Pulmonary artery endothelial cell (primary cell): ENCODE measurements around the gene SPC24. TPM values are rescaled to one million over a fixed set of nuclear protein-coding genes. Genes with fewer than 3 reads are reported as not detected.
"Not testable (repeated sequence)": the region's sequence is repeated elsewhere in the genome, so short reads cannot be mapped to it uniquely, and the experiment has no call there.

Source experiments
- DNase-seq: peaks from one replicate; pipeline ENCODE4 v3.0.0-alpha.2; 2011; ENCODE audit warnings: low read depth, low spot score
- total RNA-seq: library from RNA; depleted of rRNA; stranded (reverse); fragments of >200 nt; gene quantifications from 2 replicates; pipeline ENCODE4 v1.2.3, GENCODE V29; 2014

The SPC24 gene
- total RNA-seq, 1 donor from 2014 or later, result 108 TPM

DNA sequence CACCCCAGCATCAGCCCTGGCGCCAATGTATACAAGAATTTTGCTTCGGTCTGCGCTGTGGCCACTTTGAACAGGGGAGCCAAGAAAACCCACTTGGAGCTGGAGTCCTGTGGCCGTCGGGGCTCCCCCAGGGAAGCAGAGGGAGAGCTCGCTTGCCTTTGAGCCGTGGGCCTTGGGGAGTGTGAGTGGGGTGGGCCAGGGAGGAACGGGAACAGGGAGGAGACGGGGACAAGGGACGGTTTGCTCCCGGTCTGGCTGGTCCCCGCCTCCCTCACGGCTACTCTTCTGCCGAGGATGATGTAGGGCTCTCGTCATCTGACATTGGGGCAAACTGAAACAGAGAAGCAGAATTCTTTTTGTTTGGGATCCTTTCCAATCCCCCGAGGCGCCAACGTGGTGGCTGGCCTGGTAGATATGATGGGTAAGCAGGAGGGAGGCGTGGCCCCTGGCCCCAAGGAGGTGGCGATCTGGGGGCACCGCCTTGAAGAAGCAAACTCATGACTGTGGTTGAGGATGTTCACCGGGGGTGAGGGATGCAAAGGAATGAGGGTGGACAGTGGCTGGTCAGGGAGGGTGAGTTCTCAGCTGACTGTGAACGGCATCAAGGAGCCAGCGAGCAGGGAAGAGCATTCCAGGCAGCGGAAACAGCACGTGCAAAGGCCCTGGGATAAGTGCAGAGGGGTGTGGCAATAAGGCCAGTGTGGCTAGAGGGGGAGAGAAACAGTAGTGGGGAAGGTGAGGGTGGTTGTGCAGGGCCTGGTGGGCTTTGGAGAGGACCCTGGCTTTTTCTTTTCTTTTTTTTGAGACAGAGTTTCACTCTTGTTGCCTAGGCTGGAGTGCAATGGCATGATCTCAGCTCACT lies 10.9 kb upstream of the SPC24 start:
- no peak for DNase-seq

DNA sequence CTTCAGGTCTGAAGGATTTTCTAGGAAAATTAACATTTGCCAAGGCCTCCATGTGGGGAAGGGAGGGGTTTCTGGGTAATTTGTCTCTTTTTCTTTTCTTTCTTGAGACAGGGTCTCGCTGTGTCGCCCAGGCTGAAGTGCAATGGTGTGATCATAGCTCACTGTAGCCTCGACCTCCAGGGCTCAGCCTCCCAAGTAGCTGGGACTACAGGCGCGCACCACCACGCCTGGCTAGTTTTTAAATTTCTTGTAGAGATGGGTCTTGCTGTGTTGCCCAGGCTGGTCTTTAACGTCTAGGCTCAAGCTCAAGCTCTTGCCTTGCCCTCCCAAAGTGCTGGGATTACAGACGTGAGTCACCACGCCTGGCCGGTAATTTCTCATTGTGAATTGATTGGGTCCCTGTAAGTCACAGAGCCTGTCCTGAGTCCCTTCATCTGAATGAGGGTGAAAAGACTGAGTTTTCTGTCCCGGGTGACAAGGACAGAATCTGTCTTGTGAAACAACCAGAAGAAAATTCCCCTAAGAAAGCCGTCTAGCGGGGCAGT lies 10.0 kb upstream of the SPC24 start:
- no peak for DNase-seq

DNA sequence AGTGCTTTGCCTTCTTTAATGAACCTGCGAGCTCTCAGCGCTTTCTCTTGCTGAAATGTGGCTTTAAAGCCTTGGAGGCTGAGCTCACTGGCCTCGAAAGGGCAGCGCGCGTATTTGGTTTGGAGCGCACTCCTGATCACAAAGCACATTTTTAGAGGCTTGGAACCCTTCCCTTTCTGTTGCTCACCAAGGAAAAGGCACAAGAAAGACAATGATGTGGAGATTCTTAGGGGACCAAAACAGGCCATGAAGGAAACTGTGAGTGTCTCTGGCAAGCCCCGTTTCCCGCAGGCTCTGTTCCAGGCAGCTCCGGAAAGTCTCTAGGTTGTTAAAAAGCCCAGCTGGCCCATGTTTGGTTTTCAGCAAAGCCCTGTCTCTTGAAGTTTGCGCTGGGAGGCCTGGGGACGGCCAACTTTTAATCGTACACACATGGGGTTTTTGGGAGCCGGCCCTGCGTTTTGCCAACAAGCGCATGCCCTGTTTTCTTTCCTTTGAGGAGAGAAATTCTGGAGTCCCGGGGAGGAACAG lies 9.4 kb upstream of the SPC24 start:
- DNase-seq, result no peak

- no peak for DNase-seq
These were observed 8.7 kb upstream of the SPC24 start for GRCh38 chr19:11164296-11164695.

DNA sequence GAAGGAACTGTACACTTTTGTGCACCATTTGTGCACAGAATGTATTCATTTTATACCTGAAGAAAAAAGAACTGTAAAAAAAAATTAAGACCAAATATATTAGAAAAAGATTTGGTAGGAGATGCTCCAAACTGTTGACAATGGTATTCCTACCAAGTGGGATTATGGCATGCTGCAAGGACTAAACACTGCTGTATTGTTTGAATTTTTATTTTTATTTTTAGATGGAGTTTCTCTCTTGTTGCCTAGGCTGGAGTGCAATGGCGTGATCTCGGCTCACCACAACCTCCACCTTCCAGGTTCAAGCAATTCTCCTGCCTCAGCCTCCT lies 4.8 kb upstream of the SPC24 start:
- DNase-seq, result not testable (repeated sequence)

DNA sequence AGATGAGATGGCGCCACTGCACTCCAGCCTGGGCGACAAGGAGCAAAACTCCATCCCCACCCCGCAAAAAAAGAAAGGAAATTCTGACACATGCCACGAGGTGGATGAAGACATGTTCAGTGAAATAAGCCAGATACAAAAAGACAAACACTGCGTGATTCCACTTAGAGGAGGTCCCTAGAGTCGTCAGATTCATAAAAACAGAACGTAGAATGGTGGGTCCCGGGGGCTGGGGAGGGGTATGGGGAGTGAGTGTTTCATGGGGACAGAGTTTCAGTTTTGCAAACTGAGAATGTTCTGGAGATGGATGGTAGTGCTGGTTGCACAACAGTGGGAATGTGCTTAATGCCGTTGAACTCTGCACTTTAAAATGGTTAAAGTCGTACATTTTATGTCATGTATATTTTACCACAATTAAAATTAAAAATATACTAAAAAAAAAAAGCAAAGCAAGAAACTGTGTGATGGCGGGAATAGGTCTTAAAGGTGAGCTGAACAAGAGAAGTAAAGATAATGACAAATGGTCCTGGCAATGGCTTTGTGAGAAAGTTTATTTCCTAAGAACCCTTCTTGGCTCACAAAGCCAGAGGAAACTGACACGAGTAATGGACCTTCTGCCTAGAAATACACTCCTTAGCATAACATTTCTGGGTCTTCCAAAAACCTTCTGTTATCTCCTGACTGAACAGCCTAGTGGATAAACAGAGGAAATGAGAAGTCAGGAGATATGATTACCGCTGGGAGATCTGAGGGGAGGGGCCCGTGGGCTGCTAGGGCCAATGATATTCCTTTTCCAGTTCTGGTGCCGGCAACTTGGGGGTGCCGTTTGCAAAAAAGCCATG lies 4.2 kb upstream of the SPC24 start:
- no peak for DNase-seq

DNA sequence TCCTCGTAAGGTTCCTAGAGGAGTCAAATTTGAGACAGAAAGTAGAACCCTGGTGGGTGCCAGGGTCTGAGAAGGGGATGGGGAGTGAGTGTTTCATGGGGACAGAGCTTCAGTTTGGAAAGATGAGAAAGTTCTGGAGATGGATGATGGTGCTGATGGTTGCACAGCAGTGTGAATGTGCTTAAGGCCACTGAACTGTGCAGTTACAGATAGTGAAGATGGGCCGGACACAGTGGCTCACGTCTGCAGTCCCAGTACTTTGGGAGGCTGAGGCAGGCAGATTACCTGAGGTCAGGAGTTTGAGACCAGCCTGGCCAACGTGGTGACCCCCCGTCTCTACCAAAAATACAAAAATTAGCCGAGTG lies 917 bp downstream of the SPC24 start:
- DNase-seq, result no peak

- no peak for DNase-seq
These were observed 3.1 kb downstream of the SPC24 start for GRCh38 chr19:11152318-11153062.

DNA sequence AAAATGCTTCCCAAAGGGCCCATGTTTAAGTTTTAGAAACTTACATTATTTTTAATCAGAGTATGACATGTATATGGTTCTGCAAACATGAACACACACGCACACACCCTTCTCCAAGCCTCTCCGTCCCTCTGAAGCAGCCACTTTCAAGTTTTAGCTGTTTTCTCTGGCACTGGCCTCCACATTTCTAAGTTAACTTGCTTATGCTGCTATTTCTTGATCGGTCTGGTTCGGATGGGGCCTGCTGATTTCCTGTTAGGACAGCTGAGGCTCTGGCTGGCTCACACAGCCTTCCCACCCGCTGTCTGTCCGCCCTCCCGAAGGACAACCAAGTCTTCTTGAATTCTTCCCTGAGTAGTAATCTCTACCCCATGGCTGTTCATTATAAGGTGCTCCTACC lies 4.4 kb downstream of the SPC24 start:
- DNase-seq, result no peak

DNA sequence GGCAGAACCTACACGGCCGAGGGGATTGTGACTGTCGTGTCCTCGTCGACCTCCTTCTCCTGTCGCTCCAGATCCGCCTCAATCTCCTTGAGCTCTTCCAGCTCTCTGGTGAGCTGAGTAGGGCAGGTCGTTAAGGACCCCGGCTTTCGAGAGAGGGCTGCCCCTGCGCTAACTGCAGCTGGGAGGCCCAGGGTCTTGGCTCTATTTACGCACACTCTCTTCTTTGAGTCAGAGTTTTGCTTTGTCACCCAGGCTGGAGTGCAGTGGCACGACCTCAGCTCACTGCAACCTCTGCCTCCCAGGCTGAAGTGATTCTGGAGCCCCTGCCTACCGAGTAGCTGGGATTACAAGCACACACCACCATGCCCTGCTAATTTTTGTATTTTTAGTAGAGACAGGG lies 7.6 kb downstream of the SPC24 start:
- no peak for DNase-seq

GRCh38 chr19:11145536-11145924 lies 10.1 kb downstream of the SPC24 start:
- DNase-seq, result no peak

GRCh38 chr19:11142528-11143171 lies 12.9 kb downstream of the SPC24 start:
- peak; percentile 83 for DNase-seq

- DNase-seq, result no peak
These were observed 13.6 kb downstream of the SPC24 start for GRCh38 chr19:11141937-11142527.

DNA sequence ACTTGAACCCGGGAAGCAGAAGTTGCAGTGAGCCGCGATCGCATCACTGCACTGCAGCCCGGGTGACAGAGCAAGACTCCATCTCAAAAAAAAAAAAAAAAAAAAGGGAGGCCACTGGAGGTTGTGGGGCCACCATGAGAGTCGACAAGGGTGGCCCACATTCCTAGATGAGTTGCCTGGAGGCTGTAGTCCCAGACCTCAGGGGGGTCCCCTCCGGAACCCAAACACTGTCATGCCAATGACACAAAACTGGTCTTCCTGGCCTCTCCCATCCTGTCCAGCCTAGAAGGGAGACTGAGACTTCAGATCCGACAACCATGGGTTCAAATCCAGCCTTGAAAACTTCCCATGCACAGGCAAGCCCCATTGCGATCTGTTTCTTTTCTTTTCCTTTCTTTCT lies 14.7 kb downstream of the SPC24 start:
- DNase-seq, result no peak

DNA sequence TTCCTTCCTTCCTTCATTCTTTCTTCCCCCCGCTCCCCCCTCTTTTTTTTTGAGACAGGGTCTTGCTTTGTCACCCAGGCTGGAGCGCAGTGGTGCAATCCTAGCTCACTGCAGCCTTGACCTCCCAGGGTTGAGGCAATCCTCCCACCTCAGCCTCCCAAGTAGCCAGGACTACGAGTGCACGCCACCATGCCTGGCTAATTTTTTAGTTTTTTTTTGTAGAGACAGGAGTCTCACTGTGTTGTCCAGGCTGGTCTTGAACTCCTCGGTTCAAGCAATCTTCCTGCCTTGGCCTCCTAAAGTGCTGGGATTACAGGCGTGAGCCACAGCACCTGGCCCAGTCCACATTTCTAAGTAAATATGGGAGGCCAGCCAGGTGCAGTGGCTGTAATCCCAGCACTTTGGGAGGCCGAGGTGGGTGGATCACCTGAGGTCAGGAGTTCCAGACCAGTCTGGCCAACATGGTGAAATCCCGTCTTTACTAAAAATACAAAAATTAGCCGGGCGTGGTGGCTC lies 15.5 kb downstream of the SPC24 start:
- not testable (repeated sequence) for DNase-seq

- no peak for DNase-seq
These were observed 16.8 kb downstream of the SPC24 start for GRCh38 chr19:11138601-11139300.

GRCh38 chr19:11137542-11138384 lies 17.8 kb downstream of the SPC24 start:
- no peak for DNase-seq

GRCh38 chr19:11136400-11137101 lies 19.0 kb downstream of the SPC24 start:
- DNase-seq, result no peak
